Stimulated activated CD4-positive, alpha-beta T cell treated with anti-CD3 and anti-CD28 coated beads, Interleukin-1b, Interleukin-23, amount 100 ng/mL, for 24 hours (primary cell): ENCODE measurements around the gene NXPE3.
A peak's percentile ranks its signal among the peaks of the same experiment; 100 is the strongest.

Source experiments
- DNase-seq, 4 experiments: peaks; one replicate each; pipeline ENCODE4 v3.0.0-alpha.2; 2020; ENCODE audit warnings: low read depth in 4 of 4, low spot score in 1 of 4

The NXPE3 gene

GRCh38 chr3:101828276-101828675 is 49.3 kb downstream of the NXPE3 start:
- DNase-seq, result no peak

- DNase-seq, result peak in 2 of 4 experiments; percentile 14 to 35
Observed at GRCh38 chr3:101828691-101829436, 49.9 kb downstream of the NXPE3 start.

- DNase-seq, result no peak
Observed at GRCh38 chr3:101829437-101829830, 50.4 kb downstream of the NXPE3 start.

- no peak for DNase-seq
Observed at GRCh38 chr3:101829874-101830273, 50.9 kb downstream of the NXPE3 start.

GRCh38 chr3:101833446-101833974 is 54.5 kb downstream of the NXPE3 start:
- no peak for DNase-seq

GRCh38 chr3:101835676-101836075 is 56.7 kb downstream of the NXPE3 start:
- no peak for DNase-seq

- DNase-seq, result no peak
Observed at GRCh38 chr3:101836160-101836559, 57.1 kb downstream of the NXPE3 start.

GRCh38 chr3:101836652-101837598 is 57.9 kb downstream of the NXPE3 start:
- DNase-seq, result no peak

- no peak for DNase-seq
Observed at GRCh38 chr3:101838691-101839090, 59.7 kb downstream of the NXPE3 start.

- DNase-seq, result no peak
Observed at GRCh38 chr3:101840066-101840465, 61.1 kb downstream of the NXPE3 start.

GRCh38 chr3:101842245-101842934 is 63.4 kb downstream of the NXPE3 start:
- DNase-seq, result no peak

- DNase-seq, result no peak
Observed at GRCh38 chr3:101842935-101843330, 63.9 kb downstream of the NXPE3 start.

GRCh38 chr3:101845425-101845824 is 66.4 kb downstream of the NXPE3 start:
- DNase-seq, result no peak

- DNase-seq, result no peak
Observed at GRCh38 chr3:101846709-101847108, 67.7 kb downstream of the NXPE3 start.

- DNase-seq, result no peak
Observed at GRCh38 chr3:101847328-101847727, 68.3 kb downstream of the NXPE3 start.

- DNase-seq, result no peak
Observed at GRCh38 chr3:101848326-101848725, 69.3 kb downstream of the NXPE3 start.

GRCh38 chr3:101848754-101849713 is 70.0 kb downstream of the NXPE3 start, which contains the start of gene NFKBIZ:
Gene NFKBIZ (plus strand): TSS chr3:101849514. CDS start chr3:101849629, 115 bp downstream.
- DNase-seq, result peak; percentile 69 to 91 (median 83)

GRCh38 chr3:101849714-101850245 is 70.8 kb downstream of the NXPE3 start:
- peak in 3 of 4 experiments; percentile 26 to 37 (median 29) for DNase-seq

GRCh38 chr3:101850246-101851051 is 71.4 kb downstream of the NXPE3 start:
- peak in 2 of 4 experiments; percentile 5 to 27 for DNase-seq
